ENCODE results near the gene ISG20.

DNA sequence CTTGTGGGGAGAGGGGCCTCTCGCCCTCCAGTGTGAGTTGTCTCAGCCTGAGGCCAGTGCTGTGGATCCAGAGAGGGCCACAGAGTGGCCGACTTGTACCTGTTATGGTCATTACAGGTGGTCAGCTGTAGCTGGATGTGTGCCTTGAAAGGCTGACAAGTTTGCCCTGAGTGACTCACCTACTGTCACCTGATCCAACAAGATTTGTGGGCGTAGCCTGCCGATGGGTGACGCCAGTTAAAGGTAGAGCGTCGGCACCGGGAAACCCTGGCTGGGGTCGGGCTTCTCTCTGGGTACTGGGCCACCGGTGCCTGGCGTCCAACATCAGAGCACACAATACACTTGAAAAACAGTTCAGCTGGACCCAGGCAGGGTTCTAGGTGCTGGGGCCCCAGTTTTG is 2.8 kb upstream of the ISG20 start:
- TF ChIP-seq EZH2 (IDR thresholded peaks at IDR 0.05) = no peak
- TF ChIP-seq, protein P1, sequence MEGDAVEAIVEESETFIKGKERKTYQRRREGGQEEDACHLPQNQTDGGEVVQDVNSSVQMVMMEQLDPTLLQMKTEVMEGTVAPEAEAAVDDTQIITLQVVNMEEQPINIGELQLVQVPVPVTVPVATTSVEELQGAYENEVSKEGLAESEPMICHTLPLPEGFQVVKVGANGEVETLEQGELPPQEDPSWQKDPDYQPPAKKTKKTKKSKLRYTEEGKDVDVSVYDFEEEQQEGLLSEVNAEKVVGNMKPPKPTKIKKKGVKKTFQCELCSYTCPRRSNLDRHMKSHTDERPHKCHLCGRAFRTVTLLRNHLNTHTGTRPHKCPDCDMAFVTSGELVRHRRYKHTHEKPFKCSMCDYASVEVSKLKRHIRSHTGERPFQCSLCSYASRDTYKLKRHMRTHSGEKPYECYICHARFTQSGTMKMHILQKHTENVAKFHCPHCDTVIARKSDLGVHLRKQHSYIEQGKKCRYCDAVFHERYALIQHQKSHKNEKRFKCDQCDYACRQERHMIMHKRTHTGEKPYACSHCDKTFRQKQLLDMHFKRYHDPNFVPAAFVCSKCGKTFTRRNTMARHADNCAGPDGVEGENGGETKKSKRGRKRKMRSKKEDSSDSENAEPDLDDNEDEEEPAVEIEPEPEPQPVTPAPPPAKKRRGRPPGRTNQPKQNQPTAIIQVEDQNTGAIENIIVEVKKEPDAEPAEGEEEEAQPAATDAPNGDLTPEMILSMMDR (IDR thresholded peaks at IDR 0.05) = no peak
- no peak for TF ChIP-seq EZH2phosphoT487 (IDR thresholded peaks at IDR 0.05)
